T-helper 1 cell treated with Interleukin-12 subunit alpha and Interleukin-12 subunit beta and Interleukin-4 antibody, amounts not matched to agents 30 μg/mL and 1 μg/mL, for 36 hours (primary cell): ENCODE measurements around the gene ORM2.
"Not testable (repeated sequence)": the region's sequence is repeated elsewhere in the genome, so short reads cannot be mapped to it uniquely, and the experiment has no call there.

Experiments used
- H3K27ac Mint-ChIP-seq: one replicate; pipeline ENCODE4 v1.8.0; 2021; ENCODE audit warnings: mild to moderate bottlenecking, mixed read lengths
- H3K27me3 Mint-ChIP-seq: one replicate; pipeline ENCODE4 v1.8.0; 2021; ENCODE audit warnings: low read depth, mixed read lengths
- H3K36me3 Mint-ChIP-seq: one replicate; pipeline ENCODE4 v1.8.0; 2021; ENCODE audit warnings: low read depth, mixed read lengths
- H3K4me1 Mint-ChIP-seq: one replicate; pipeline ENCODE4 v1.8.0; 2021; ENCODE audit warnings: low read depth, mixed read lengths
- H3K4me3 Mint-ChIP-seq: one replicate; pipeline ENCODE4 v1.8.0; 2021; ENCODE audit warnings: mild to moderate bottlenecking, moderate library complexity, mixed read lengths
- H3K9me3 Mint-ChIP-seq: one replicate; pipeline ENCODE4 v1.8.0; 2021; ENCODE audit warnings: mixed read lengths

The ORM2 gene

GRCh38 chr9:114329625-114330022 lies at the start of gene ORM2:
Gene ORM2 (plus strand): TSS chr9:114329869. CDS start chr9:114329905, 36 bp downstream.
- not testable (repeated sequence) for H3K36me3 Mint-ChIP-seq, H3K4me3 Mint-ChIP-seq, H3K9me3 Mint-ChIP-seq, H3K27ac Mint-ChIP-seq, H3K4me1 Mint-ChIP-seq, H3K27me3 Mint-ChIP-seq

GRCh38 chr9:114280636-114281472 lies 48.8 kb upstream of the ORM2 start:
- Mint-ChIP-seq H3K27me3 (no peaks in the 10 kb centered on the region), H3K4me3 (no peak overlapping the region), H3K36me3 (no peaks in the 10 kb centered on the region), H3K4me1 (no peaks in the 10 kb centered on the region), H3K27ac (no peak overlapping the region), H3K9me3 (no peaks in the 10 kb centered on the region)

GRCh38 chr9:114281473-114282103 lies 48.1 kb upstream of the ORM2 start:
- no peak overlapping the region for H3K27ac Mint-ChIP-seq
- H3K36me3 Mint-ChIP-seq, result no peaks in the 10 kb centered on the region

DNA sequence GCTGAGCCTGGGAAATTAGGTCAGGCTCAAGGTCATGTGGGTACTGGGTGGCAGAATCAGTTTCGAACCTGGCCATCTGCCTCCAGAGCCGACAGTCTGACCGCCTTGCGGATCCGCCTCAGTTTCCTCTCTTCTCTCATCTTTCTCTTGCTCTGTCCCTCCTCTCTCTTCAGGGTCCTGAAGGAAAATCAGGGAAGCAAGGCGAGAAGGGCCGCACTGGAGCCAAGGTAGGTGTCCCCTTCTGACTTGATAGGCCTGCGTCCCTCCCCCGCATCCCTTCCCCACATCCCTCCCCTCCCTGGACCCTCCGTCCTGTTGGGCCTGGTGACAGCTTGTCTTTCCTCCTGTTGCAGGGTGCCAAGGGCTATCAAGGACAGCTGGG lies 47.6 kb upstream of the ORM2 start:
- Mint-ChIP-seq H3K4me1 (no peaks in the 10 kb centered on the region), H3K27ac (no peak overlapping the region), H3K4me3 (no peak overlapping the region), H3K36me3 (no peaks in the 10 kb centered on the region), H3K9me3 (no peaks in the 10 kb centered on the region), H3K27me3 (no peaks in the 10 kb centered on the region)

More at GRCh38 chr9:114281473-114282103, 48.1 kb upstream of the ORM2 start:
- no peaks in the 10 kb centered on the region for H3K4me1 Mint-ChIP-seq
- H3K4me3 Mint-ChIP-seq, result no peak overlapping the region
- no peaks in the 10 kb centered on the region for H3K27me3 Mint-ChIP-seq
- H3K9me3 Mint-ChIP-seq, result no peaks in the 10 kb centered on the region

DNA sequence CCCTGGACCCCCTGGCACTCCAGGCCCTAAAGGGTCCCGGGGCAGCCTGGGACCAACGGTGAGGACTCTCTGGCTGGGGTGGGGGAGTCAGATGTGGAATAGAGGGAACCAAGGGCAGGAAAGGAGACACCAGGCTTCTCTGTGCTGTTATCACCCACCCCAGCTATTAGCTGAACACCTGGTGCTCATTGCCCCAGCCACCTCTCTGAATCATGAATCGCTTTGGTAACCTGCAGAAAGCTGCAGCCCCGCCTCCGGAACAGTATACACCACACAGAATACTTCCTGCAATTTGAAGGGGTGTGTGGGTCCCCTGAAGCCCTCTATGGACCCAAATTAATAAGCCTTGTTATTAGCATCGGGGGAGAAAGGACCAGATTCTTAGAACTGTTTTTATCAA lies 47.2 kb upstream of the ORM2 start:
- no peaks in the 10 kb centered on the region for H3K4me1 Mint-ChIP-seq
- no peak overlapping the region for H3K4me3 Mint-ChIP-seq
- no peak overlapping the region for H3K27ac Mint-ChIP-seq
- H3K9me3 Mint-ChIP-seq, result no peaks in the 10 kb centered on the region
- H3K27me3 Mint-ChIP-seq, result no peaks in the 10 kb centered on the region
- no peaks in the 10 kb centered on the region for H3K36me3 Mint-ChIP-seq

- Mint-ChIP-seq H3K27ac (no peak overlapping the region), H3K4me1 (no peaks in the 10 kb centered on the region), H3K27me3 (no peaks in the 10 kb centered on the region), H3K4me3 (no peak overlapping the region), H3K36me3 (no peaks in the 10 kb centered on the region), H3K9me3 (no peaks in the 10 kb centered on the region)
Measured at GRCh38 chr9:114282926-114283325, 46.7 kb upstream of the ORM2 start.

GRCh38 chr9:114283551-114284111 lies 46.0 kb upstream of the ORM2 start:
- no peak overlapping the region for H3K27ac Mint-ChIP-seq
- H3K9me3 Mint-ChIP-seq, result no peaks in the 10 kb centered on the region

GRCh38 chr9:114284316-114285060 lies 45.2 kb upstream of the ORM2 start:
- Mint-ChIP-seq H3K27ac (no peak overlapping the region), H3K4me1 (no peaks in the 10 kb centered on the region), H3K9me3 (no peaks in the 10 kb centered on the region), H3K4me3 (no peak overlapping the region), H3K36me3 (no peaks in the 10 kb centered on the region), H3K27me3 (no peaks in the 10 kb centered on the region)

More at GRCh38 chr9:114283551-114284111, 46.0 kb upstream of the ORM2 start:
- Mint-ChIP-seq H3K36me3 (no peaks in the 10 kb centered on the region), H3K27me3 (no peaks in the 10 kb centered on the region), H3K4me1 (no peaks in the 10 kb centered on the region), H3K4me3 (no peak overlapping the region)

DNA sequence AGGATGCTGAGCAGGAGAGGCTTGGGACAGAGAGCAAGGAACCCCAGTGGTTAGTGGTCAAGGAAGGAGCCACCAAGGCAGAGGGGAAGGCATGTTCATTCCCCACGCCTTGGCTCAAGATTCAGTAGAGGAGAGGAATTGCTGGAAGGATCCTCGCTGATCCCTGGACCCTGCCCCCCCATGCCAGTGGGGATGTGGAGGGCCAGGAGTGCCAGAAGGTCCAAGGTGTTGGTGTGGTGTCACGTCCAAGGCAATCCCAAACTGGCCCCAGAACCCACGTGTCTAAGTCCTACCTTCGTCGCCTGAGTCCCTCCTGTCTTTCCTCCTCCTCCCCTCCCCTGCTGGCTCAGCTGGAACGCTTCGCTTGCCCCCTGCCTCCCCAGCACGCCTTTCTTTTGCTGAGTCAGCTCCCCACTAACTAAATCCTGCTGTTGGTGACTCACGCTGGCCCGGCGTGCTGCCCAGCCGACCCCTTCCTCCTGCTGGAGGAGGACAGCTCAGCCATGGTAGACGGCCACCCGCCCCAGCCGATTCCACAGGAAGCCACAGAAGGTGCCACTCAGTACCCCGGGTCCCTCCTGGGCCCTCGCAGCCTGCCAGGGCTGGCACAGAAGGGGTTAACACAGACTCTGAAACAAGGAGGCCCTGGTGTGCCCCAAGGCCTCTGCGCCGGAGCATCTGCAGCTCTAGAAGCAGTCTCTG lies 44.4 kb upstream of the ORM2 start:
- H3K9me3 Mint-ChIP-seq, result no peaks in the 10 kb centered on the region
- H3K27me3 Mint-ChIP-seq, result no peaks in the 10 kb centered on the region
- H3K4me1 Mint-ChIP-seq, result no peaks in the 10 kb centered on the region
- H3K27ac Mint-ChIP-seq, result no peak overlapping the region
- no peaks in the 10 kb centered on the region for H3K36me3 Mint-ChIP-seq
- no peak overlapping the region for H3K4me3 Mint-ChIP-seq

DNA sequence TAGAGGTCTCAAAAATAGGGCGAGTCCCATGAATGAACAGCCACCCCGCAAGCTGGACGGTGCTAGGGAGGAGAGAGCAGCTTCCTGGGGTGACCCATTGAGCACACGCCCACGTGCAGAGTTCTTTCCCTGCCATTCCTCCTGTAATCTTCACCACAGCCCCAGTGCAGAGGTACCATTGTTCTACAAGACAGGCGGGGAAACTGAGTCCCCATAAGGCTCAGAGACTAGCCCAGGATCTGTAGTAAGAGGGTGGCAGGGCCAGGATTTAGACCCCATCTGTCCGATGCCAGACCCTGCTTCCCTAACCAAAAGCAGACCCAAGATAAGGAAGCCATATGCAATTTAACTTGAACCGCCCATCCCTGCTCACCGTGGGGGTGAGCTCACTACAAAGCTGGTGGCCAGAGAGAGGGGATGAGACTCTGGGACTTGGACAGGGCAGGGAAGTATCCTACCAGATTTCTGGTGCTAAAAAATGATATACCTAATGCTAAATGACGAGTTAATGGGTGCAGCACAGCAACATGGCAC lies 43.5 kb upstream of the ORM2 start:
- Mint-ChIP-seq H3K36me3 (no peaks in the 10 kb centered on the region), H3K4me3 (no peak overlapping the region), H3K4me1 (peaks cover 2% of the 10 kb centered on the region), H3K27me3 (no peaks in the 10 kb centered on the region), H3K9me3 (no peaks in the 10 kb centered on the region), H3K27ac (no peak overlapping the region)

GRCh38 chr9:114287001-114287762 lies 42.5 kb upstream of the ORM2 start:
- Mint-ChIP-seq H3K27me3 (no peaks in the 10 kb centered on the region), H3K9me3 (no peaks in the 10 kb centered on the region), H3K27ac (no peak overlapping the region), H3K36me3 (no peaks in the 10 kb centered on the region), H3K4me1 (peaks cover 2% of the 10 kb centered on the region), H3K4me3 (no peak overlapping the region)

DNA sequence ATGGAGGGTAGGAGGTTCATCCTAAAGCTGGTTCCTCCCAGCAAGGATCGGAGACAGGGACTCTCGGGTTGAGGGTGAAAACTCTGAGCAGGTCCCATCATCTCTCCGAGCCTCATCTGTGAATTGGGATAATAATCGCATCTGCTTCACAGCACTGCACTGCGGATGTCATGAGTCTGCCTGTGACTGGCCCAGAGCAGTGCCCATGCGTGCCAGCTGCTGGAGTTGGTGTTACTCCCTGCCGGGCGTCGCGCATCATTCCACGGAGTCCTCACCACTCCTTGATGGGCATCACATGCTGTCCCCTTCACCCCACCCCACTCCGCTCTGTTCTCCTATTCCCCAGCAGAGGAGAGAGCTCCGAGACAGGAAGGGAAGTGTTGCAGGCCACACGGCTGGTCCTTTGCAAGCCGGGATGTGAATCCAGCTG lies 41.9 kb upstream of the ORM2 start:
- no peaks in the 10 kb centered on the region for H3K27me3 Mint-ChIP-seq
- H3K9me3 Mint-ChIP-seq, result no peaks in the 10 kb centered on the region
- H3K4me1 Mint-ChIP-seq, result peaks cover 2% of the 10 kb centered on the region
- no peak overlapping the region for H3K27ac Mint-ChIP-seq
- no peak overlapping the region for H3K4me3 Mint-ChIP-seq
- no peaks in the 10 kb centered on the region for H3K36me3 Mint-ChIP-seq
